Measurements from ENCODE around the gene TTC39B.

TTC39B gene

GRCh38 chr9:15203581-15203980, 103.4 kb downstream of the TTC39B start:
- TF ChIP-seq CTCF (IDR thresholded peaks at IDR 0.05; ENCODE audit: extremely low read depth, insufficient read depth, missing control alignments): no peak
- in situ Hi-C loops (cut with MboI; ENCODE audit: low pct_unique_long_range_greater_than_20kb, low sequenced_read_pairs, unreplicated experiment): no loop called here
- no peak for DNase-seq (ENCODE audit: low spot score)

DNA sequence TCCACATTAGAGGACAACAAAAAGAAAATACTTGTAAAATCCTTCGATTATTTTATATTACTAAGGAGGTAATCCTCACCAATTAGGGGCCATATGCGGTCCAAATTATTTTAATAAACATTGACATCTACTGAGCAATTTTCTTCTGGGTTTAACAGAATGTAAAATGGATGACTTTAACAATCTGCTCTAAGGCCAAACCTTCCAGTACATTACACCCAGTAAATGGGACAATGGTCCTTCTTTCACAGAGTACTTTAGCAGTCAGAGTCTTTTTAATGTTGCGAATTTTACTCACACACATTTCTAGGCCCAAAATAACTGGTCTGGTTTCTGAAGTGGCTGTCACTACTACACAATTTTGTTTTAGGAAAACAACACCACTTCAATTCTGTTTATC, 106.9 kb downstream of the TTC39B start:
- no peak for DNase-seq (ENCODE audit: low spot score)
- no peak for TF ChIP-seq CTCF (IDR thresholded peaks at IDR 0.05; ENCODE audit: extremely low read depth, insufficient read depth, missing control alignments)
- in situ Hi-C loops (cut with MboI; ENCODE audit: low pct_unique_long_range_greater_than_20kb, low sequenced_read_pairs, unreplicated experiment): no loop called here

GRCh38 chr9:15192856-15193255, 114.2 kb downstream of the TTC39B start:
- in situ Hi-C loops (cut with MboI; ENCODE audit: low pct_unique_long_range_greater_than_20kb, low sequenced_read_pairs, unreplicated experiment): no loop called here
- DNase-seq (ENCODE audit: low spot score): no peak
- no peak for TF ChIP-seq CTCF (IDR thresholded peaks at IDR 0.05; ENCODE audit: extremely low read depth, insufficient read depth, missing control alignments)

- in situ Hi-C loops (cut with MboI; ENCODE audit: low pct_unique_long_range_greater_than_20kb, low sequenced_read_pairs, unreplicated experiment): no loop called here
- TF ChIP-seq CTCF (IDR thresholded peaks at IDR 0.05; ENCODE audit: extremely low read depth, insufficient read depth, missing control alignments): no peak
- DNase-seq (ENCODE audit: low spot score): no peak
Measured at GRCh38 chr9:15191378-15191777, 115.6 kb downstream of the TTC39B start.

- DNase-seq (ENCODE audit: low spot score): no peak
- TF ChIP-seq CTCF (IDR thresholded peaks at IDR 0.05; ENCODE audit: extremely low read depth, insufficient read depth, missing control alignments): no peak
- in situ Hi-C loops (cut with MboI; ENCODE audit: low pct_unique_long_range_greater_than_20kb, low sequenced_read_pairs, unreplicated experiment): no loop called here
Measured at GRCh38 chr9:15189481-15189880, 117.5 kb downstream of the TTC39B start.

GRCh38 chr9:15187589-15187988, 119.4 kb downstream of the TTC39B start:
- no peak for TF ChIP-seq CTCF (IDR thresholded peaks at IDR 0.05; ENCODE audit: extremely low read depth, insufficient read depth, missing control alignments)
- DNase-seq (ENCODE audit: low spot score): no peak
- in situ Hi-C loops (cut with MboI; ENCODE audit: low pct_unique_long_range_greater_than_20kb, low sequenced_read_pairs, unreplicated experiment): no loop called here

DNA sequence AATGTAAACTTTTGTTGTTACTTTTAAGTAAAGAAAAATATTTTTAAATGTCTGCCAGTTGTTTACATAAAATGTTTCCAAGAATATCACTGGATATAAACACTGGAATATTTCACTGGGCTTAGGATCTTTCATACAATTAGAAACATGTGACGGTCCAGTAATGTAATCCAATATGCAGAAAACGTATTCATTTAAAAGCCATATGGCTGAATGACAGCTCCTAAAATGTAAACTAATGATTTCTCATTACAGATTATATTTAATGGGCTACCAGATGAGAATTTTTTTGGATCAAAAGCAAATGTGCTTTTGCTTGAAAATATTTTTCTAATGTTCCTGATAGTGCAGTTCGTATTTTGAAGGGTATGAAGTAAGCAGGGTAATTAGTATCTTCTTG, 124.3 kb downstream of the TTC39B start:
- no peak for TF ChIP-seq CTCF (IDR thresholded peaks at IDR 0.05; ENCODE audit: extremely low read depth, insufficient read depth, missing control alignments)

More for the DNA sequence above, 124.3 kb downstream of the TTC39B start:
- in situ Hi-C loops (cut with MboI; ENCODE audit: low pct_unique_long_range_greater_than_20kb, low sequenced_read_pairs, unreplicated experiment): no loop called here
- no peak for DNase-seq (ENCODE audit: low spot score)
